ENCODE data around the gene KLHL29.

The KLHL29 gene

DNA sequence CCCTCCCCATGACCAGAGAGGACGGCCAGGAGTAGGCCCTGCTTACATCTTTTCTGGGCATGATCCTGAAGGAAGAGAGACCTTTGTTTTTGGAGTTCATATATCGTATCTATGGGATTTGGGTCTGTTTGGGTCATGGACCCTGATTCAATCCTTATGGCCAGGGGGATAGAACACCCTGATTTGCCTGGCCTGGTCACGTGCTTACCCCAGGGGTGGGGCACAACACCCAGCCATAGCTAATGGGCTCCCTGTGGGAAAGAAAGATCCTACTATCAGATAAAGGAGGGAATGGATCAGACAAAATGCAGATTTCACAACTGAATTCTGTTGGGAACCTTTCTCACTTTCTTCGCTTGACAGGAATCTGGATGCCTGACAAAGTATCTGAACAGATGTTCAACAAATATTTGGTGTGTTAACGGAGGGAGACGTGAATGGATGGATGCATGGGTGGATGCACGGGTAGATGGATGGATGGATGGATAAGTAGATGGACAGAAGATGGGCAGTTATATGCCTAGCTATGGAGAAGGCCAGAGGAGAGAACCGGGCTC lies 155.9 kb downstream of the KLHL29 start:
- no peak for DNase-seq

DNA sequence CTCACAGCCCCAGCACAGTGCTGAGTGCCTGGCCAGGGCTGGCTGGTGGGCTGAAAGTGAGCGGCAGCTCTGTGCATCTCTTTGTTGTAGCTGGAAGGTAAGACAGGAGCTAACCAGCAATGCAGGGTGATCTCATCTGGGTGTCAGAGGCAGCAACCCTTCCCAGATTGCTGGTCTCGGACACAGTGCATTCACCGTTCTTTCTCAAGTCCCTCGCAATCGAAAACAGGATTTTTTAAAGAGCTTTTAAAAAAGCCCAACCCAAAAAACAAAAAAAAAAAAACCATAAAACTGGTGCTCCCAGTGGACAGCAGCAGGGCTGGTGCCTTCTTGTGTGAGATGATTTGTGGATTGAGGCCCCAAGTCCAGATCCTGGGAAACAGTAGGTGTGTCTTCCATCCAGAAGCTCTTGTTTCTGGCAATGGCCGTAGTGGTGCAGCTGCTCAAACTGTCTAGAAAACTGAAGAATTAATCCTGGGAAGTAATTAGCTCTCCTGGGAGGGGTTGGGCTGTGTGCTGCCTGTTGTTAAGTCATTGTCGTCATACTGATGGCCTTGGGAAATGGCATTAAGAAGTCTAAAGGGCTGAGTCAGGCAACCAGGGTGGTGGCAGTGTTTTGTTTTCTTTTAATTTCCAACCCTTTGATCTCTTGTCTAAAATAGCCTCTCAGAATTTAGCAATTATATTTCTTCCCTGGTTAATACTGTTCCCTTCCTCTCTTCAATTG lies 156.7 kb downstream of the KLHL29 start:
- DNase-seq = no peak

DNA sequence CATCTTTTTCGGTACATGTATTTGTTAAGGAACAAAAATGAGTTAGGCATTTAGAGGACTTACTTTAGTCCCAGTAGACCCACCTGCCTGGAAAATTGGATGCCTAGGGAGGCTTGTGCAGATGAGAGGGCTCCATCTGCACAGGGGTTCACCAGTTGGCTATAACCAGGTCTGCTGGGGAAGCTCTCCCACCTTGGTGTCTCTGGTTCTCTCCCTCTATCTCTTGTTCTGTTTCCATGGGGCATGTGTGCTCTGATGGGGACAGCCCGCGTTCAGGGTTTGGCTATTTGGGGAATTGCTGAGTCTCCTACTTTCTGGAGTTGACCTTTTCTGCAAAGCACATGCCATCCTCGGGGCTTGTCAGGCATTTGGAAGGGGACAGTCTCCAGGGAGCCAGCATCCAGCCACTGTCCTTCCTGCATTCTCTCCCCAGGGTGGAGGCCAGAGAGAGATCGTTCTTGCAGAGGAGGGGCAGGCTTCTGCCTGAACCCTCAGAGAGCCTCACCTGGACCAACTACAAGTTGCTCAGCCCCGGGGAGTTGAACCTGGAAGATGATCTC lies 157.3 kb downstream of the KLHL29 start:
- no peak for DNase-seq

DNA sequence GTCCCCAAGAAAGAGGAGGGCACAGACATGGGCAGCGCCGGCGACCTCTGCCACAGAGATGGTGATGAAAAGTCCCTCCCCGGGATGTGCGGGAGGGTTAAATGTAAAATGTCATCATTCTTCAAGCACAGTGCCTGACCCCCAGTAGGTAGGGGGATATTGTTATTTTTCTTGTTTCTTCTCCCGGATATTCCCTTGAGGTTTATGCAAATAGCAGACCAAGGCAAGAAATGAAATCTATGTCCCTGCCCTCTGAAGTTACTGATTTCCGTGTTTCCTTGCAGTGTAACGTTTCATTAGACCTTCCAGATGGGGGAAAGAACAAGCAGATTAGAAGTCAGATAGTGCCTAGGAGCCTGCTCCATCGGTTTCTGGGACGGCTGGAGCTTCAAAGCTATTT lies 158.3 kb downstream of the KLHL29 start:
- DNase-seq = no peak

DNA sequence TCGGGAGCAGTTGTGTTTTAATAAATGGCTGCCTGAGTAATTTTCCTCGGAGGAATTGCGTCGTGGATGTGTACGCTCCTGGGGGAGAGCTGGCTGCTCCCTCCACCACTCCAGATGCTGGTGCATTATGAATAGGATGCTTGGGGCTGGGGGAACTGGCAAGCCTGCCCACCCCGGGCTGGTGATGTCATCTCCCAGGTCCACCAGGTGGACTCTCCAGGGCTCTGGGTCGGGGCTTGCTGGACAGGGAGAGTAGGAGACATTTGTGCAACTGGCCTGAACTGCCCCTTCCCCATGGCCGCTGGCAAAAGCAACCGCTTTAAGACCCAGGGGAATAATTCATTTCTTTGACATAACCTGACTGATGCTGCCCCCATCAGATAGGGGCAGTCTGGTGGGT lies 158.7 kb downstream of the KLHL29 start:
- DNase-seq = no peak

DNA sequence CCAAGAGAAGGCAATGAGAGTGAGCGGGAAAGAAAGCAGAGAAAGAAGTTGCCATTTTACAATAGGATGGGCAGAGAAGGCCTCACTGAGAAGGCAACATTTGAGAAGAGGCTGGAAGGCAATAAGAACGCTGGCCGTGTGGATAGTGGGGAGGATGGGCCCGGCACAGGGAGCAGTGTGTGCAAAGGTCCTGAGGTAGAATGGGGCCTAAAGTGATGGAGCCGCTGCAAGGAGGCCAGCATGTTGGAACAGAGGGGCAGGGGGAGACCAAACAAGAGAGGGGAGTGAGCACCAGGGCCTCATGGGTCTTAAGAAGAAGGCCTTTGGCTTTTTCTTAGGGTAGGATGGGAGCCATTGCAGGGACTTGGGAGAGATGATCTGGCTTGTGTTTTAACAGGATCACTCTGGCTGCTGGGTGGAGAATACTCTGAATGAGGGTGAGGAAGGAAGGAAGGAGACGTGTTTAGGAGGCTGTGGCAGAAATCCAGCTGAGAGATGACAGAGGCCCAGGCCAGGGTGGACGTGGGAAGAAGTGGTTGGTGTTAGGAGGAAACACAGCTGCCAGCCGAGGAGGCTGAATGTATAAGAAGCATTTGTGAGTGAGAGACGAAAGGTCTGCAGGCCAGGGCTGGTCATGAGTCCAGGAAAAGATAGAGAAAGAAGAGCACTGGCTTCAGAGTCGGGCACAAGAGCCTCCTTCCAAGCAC lies 159.8 kb downstream of the KLHL29 start:
- DNase-seq = no peak

DNA sequence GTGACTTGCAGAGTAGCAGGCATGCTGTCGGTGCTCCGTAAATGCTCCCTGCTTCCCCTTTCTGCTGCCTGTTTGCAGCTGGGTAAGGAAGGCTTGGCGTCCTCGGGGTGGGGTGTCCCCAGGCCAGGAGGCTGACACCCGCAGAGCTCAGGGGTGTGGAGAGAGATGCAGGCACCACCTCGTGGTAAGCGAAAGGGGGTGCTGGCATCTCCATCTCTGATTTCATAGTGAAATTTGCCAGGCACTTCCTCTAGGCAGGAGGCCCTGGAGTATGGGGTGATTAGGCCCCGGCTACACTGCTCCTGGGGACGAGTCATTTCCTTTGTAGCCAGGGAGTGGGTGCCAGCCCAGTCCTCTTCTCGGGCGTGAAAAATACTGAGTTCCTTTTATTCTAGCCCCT lies 160.4 kb downstream of the KLHL29 start:
- DNase-seq = no peak

DNA sequence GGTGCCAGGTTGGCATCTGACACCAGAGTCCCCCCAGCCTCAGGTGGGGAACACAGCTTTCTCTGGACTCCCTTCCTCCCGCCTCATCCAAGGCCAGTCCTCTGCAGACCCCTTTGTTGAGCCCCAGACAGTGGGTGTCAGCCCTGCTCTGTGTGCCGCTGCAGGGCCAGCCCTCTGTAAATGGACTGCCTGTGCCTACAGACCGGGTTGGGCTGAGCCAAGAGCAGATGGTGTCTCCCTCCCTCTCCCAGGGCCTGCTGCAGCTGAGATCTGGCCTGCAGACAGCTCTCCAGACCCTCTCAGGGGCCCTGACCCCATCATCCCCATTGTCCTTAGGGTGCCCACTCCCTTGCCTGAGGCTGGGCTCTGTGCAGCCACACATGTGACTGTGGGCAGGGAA lies 160.8 kb downstream of the KLHL29 start:
- DNase-seq = no peak

DNA sequence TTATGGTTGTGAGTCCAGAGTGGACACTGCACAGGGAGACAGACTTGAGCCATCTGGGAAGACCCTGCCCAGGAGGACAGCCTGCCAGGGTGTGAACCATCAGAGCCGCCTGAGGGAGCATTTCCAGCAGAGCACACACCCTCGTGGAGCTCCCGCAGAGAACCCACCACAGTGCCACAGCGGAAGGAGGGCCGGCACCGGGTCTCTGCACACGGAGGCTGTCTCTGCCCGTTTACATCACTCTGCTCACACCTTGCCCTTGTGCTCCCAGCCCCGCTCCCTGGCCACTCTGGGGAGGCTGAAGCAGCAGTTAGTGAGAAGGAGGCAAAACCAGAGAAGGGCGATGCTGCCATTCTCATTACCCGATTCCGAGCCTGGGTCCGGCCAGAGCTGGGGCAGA lies 161.9 kb downstream of the KLHL29 start:
- no peak for DNase-seq

DNA sequence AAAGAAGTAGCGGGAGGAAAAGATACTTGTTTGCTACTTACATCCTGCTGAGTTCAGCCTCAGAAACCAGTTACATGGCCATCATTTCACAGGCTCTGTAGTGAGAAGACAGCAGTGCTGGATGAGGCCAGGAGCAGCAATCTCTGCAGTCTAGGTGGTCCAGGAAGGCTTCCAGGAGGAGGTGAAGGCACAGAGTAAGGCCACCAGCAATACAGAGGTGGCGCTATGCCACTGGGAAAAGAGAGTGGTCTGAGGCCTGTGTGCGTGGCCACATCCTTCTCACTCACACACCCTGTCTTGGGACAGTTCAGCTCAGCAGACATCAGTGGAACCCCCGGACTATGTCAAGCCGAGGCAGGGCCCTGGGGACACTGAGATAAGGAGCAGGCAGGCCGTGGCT lies 162.7 kb downstream of the KLHL29 start:
- no peak for DNase-seq

DNA sequence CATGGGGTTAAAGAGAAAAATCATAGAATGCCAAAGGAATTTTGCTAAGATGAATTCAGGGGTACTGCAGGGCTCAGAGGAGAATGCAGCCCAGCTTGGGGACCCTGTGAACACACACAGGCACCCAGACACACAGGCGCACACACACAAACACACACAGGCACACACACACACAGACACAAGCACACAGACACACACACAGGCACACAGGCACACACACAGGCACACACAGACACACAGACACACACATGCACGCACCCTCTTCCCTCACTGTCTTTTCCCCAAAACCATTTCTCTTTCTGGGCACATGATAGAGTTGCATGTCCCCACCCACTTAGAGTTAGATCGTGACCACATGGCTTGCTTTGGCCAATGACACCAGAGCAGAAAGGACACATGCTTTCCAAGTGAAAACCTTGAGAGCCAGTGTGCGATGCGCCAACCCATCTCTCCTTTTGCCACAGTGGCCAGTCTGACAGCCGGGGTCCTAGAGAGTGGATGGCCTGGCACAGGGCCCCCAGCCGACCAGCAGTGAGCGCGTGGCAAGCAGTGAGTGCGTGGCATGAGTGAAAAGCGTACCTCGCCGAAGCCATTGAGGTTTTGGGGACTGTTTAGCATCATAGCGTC lies 163.3 kb downstream of the KLHL29 start:
- no peak for DNase-seq

DNA sequence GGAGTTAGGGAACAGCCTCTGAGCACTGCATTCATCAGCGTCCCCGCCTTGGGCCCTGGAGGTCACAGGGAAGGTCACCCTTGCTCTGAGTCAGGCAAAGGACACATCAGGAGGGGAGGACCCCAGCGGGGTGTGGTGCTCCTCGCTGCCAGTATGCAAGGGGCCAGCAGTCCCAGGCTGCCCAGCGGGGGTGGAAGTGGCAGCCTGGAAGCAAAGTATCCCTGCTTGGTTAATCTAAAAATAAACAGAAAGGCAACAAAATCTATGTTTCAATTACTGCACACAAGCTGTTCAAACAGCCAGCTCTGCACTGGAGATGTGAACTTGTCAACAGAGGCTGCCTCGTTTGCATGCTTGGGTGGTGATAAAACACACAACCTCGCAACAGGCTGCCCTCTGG lies 164.1 kb downstream of the KLHL29 start:
- DNase-seq = no peak

DNA sequence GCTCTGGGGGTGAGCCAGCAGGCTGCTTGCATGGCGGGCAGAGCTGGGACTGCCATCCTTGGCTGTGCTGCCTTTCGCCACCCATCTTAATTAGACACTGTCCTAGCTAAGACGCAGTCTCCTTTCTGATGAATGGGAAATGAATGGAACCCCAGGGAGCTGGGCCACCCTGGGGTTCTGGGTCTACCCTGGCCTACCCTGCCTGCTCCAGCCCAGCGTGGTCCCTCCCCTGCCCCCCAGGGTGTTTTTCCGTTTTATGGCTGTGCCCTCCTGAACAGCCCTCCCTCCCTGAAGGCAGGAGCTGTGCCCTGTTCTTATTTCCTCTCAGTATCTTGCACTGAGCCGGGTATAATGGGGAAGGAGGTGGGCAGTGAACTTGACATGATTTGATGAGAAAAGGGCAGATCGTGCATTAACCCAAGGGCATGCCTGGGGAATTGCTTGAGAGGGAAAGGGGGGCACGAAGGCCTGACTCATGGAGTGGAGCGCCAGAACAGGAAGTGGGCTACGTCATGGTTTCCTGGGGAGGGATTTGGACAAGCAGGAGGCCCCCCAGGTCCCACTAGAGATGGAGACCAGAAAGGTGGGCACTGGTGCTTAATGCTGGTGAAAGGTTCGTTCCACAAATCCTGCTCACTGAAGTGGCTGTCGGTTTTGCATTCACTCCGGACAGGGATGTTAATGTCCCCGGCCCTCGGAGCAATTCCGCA lies 165.0 kb downstream of the KLHL29 start:
- DNase-seq = no peak

DNA sequence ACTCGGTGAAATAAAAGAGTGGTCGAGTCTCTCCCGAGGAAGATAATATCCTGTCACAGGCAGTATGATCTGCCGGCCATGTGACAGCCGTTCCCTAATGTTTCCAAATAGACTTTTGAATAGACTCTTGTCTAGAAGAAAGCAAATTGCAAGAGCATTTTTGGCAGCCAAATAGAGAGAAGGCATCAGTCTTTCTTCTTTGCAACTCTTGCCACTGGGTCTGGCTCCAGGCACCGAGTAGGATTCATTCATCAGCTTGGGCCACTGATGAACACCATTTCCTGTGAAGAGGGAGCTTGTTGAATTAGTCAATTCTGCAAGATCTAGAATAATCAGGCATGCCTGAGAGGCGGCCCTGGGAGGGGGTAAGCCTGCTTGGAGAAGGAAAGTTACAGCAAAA lies 165.6 kb downstream of the KLHL29 start:
- no peak for DNase-seq

DNA sequence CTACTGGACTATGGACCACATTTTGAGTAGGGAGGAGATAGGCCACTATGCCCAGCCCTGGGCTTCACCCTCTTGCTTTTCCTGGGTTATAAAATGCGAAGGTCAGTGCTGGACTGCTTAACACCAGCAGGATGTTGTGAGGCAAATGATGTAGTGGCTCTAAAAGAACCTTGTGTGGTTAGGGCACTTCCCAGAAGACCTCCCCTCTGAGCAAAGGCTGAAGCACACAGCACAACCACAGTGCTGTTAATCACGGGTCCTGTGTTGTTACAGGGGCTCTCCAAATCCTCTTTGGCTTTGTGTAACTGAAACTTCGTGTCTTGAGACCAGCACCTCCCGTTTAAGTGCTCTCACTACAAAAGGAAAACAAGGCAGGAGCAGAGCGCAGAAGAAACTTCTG lies 166.9 kb downstream of the KLHL29 start:
- DNase-seq = no peak

DNA sequence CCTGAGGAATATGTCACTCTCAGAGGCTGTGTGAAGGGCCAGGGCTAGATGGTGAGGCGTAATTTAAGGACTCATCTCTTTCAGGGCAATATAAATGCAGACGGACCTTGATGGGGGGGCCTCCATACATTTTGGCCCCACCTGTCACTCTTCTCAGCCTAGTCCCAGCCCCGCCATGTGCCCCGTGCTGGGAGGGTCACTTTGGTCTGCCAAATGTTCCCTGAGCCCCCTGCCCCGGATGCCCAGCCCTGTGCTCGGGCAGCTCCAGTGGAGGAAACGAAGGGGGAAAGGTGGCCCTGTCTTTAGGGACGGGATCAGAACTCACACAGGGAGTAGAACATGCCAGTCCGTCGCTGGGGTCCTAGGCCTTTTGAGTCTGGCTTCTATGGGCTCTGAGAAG lies 168.6 kb downstream of the KLHL29 start:
- DNase-seq = no peak

DNA sequence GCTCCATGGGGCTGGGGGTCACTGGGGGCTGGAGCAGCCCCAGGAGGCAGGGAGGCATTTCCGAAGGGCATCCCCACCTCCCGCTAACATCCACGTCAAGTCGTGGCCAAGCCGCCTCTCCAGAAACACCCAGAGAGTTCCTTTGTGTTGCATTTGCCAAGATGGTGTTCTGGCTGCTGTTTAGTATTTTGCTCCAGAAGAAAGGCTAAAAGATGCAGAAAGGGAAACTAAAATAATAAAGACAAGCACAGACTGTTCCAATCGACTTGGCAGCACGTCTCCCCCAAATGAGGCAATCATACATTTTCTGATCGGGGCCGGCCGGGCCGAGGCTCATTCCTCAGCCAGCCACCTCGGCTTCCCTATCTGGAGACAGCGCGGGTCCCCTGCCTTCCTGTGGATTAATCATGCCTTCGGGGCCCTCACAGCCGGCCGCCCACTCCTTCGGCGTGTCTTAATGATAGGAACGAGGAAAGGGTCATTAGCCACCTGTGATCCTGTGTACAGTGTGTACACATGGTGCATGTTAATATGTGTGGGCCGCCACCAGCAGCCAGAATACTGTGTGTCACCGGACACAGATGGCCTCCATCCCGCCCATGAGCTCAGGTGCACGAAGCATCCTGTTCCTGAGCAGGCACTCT lies 169.2 kb downstream of the KLHL29 start:
- DNase-seq = no peak

DNA sequence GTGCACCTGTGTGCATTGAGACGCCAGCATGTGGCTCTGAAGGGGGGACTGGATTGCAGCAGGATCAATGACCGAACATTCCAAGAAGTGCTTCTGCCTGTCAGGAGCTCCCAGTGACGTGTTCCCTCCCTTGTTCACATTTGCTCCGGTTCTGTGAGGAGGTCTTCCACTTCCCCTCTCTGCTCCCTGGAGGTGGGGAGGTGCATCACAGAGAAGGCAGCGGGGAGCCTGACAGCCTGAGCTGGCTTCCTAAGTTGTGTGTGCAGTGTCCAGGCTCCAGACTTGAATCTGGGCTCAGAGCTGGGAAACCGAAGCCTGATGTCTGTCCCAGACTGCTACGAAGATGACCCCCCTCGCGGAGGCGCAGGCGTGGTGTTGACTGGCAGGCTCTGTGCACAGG lies 171.0 kb downstream of the KLHL29 start:
- DNase-seq = no peak

DNA sequence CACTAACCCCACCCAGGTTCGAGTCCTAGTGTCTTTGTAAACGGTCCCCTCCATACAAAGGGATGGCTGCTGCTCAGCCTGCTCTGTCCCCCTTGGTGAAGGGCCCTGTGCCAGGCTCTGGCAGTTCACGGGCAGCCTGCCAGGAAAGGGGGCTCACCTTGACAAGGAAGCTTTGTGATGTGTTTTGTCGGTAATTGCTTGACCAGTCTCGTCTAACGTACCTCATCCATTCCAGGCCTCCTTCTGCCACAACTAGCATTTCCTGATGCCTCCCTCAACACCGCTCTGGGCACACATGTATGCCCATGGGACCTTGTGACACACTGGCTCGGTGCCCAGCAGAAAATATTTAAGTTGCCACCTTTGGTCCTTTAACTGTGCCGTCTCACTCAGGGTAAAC lies 171.9 kb downstream of the KLHL29 start:
- DNase-seq = no peak

DNA sequence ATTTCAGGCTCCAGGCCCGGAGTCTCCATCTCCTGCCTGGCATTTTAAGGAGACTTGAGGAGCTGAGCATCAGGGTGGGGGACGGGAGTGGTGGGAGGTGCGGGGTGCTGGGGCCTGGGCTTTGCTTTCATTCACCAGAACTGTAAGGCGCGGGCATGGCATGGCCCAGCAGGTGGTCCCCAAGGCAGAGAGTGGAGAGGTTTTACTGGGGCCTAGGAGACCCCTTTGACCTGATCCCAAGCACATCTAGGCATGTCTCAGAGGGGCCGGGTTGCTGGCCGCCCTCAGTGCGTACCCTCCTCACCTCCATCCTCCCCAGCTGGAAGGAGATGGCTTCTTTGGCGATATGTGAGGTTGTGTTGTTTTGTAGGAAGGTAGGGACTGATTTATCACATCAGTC lies 172.5 kb downstream of the KLHL29 start:
- DNase-seq = no peak

DNA sequence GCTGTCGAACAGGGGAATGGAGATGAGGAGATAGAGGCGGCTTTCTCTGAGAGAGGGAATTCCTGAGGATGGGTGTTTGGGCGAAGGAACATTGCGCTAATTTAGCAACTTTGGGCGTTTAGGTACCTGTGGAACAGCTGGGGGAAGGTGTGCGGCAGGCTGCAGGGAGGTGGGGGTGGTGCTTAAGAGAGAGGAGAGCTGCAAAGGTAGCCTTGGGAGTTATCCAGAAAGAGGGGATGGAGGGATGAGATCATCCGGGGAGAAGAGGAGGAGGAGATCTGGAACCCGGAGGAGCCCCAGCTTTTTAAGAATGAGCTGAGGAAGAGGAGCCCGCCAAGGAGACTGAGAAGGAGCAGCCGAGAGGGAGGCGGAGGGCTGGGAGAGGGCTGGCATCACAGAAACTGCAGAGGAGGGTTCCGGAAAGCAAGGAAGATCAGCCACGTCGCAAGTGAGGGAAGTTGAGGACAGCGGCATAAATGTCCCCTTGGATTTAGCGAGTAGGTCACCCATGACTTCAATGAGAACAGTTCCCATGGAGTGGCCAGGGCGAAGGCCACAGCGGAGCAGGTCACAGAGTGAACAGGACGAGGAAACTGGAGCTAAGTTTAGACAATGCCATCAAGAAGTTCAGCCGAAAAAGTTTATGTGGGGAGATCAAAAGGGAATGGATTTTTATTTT lies 174.7 kb downstream of the KLHL29 start:
- no peak for DNase-seq

DNA sequence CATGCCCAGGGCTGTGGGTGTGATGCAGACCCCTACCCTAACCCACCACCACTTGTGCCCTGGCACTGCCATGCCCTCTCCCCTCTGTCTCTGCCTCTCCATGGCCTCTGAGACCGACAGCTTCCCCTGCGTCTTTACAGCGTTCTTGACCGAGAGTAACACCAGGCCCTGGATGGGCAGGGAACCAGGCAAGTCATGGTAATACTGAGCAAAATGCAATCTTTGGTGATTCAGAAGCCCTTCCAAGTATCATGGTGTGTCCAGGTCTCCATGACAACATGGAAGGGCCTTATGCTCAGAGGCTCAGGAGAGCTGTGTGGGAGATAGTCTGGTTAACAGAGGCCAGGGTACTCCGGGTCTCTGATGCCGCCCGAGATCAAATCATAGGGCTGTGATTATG lies 176.1 kb downstream of the KLHL29 start:
- DNase-seq = no peak

Measured in activated T-cell treated with anti-CD3 and anti-CD28 coated beads, Interleukin-2, amount 50 U/mL, for 1 hour (primary cell).